Kidney capillary endothelial cell (primary cell): Measurements from ENCODE around the gene GAD1.

Source experiments
- DNase-seq: peaks from one replicate; pipeline ENCODE4 v3.0.0-alpha.2; 2018; ENCODE audit warnings: low spot score

The GAD1 gene

DNA sequence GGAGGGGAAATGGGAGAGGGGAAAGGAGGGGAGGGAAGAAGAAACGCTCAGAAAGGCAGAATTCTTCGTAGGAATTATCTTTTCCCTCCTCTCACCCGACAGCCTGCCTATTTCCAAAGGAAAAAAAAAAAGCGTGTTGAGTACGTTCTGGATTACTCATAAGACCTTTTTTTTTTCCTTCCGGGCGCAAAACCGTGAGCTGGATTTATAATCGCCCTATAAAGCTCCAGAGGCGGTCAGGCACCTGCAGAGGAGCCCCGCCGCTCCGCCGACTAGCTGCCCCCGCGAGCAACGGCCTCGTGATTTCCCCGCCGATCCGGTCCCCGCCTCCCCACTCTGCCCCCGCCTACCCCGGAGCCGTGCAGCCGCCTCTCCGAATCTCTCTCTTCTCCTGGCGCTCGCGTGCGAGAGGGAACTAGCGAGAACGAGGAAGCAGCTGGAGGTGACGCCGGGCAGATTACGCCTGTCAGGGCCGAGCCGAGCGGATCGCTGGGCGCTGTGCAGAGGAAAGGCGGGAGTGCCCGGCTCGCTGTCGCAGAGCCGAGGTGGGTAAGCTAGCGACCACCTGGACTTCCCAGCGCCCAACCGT is at the start of gene GAD1:
TSS of gene GAD1 (plus strand) at position 384 of the 589 bp plus-strand sequence. CDS start 1,705 bp downstream, outside the sequence.
- DNase-seq = peak; percentile 44

DNA sequence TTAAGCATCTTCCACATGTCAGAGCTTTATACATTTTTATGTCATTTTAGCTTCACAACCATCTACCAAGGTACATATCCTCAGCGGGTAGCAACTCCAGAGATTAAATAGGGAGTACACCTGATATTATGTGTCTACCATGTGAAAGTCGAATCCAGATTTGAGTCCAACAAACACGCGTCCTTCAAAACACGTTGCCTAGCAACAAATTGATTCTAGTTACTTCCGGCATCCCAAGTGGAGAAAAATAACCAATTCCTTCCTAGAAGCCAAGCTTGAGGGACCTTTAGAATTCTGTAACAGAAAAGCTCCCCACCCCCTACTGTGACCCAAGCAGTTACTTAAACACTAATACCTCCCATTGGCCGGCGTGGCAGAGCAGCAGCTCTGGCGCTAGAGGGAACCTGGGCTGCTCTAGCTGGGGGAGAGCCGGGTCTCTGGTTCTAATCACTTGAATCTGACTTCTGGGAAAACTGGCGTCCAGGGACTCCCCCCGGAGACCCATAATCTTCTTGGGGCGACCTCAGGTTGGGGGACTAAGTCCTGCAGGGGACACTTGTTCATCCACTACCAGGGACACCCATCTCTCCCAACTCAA is 46.6 kb upstream of the GAD1 start, which contains the start of gene ERICH2:
TSS of gene ERICH2 (plus strand) at position 371 of the 598 bp plus-strand sequence. CDS start 304 bp downstream, outside the sequence.
- no peak for DNase-seq

DNA sequence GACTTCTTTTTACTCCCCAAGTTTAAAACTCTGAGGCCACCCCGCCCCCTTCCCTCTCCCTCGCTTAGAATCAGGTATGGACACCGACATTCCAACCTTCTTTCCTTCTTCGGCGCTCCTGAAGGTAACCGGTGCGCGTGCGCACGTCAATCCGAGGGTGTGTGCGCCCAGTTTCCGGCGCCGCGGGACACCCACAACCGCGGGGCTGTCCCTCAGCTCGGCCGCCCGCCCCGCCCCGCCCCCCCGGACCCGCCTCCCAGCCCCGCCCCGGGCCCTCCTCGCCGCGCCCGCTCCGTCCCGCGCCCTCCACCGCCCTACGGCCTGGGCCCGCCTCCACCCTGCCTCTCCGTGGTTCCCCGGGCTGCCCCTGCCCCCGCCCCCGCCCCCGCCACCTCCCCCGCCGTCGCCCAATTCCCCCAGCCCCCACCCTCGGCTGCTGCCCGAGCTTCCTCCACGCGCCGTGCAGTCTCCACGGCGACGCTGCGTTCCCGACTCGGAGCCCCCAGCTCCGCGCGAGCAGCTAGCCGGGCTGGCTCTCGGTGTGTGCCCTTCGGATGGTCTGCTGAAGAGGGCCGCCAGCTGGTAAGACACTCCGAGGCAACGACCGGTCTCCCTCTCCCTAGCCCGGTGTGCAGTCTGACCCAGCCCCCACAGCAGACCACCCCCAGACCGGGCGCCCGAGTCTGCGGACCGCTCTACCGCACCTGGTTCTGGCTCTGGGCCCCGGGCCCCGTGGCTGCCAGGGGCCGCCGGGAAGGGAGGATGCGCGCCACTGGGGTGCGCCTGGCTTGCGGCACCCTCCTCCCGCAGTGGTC is 45.9 kb upstream of the GAD1 start:
- peak; percentile 11 for DNase-seq

DNA sequence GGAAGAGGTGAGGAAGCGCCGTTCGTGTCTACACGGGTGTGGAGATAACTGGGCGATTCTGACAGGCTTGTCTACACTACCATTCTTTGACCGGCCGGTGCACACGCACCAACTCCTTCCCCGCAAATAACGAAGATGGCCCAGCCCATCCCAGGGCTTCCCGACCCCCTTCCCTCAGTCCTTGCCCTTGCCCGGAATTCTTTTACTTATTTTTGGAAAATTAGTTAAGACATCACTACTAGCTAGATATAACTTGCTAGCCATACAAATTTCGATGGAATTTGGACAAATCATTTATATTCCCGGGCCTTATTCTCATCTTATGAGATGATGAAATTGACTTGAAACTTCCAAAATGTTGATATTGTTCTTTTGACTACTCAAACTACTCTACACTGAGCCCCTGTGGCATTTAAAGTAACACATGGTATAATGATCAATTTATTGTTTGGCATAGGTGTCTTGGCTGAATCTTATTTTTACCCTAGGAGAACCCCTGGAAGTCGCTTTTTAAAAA is 45.2 kb upstream of the GAD1 start:
- DNase-seq = no peak

DNA sequence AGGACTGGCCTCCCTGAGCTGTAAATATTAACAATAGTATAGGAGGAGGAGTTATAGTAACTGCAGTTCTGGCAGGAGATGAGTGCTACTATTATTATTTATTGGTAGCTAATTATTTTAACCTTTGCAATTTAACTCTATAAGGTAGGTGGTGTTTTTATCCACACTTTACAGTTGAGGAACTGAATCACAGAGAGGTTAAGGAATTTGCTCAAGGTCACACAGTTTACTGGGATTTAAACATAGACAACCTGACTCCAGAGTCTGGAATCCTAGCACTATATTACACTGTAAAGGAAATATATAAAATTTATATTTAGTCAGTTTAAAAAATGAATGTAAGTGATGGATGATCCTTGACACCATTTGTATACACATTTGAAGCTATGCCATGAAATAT is 44.4 kb upstream of the GAD1 start:
- DNase-seq = no peak

DNA sequence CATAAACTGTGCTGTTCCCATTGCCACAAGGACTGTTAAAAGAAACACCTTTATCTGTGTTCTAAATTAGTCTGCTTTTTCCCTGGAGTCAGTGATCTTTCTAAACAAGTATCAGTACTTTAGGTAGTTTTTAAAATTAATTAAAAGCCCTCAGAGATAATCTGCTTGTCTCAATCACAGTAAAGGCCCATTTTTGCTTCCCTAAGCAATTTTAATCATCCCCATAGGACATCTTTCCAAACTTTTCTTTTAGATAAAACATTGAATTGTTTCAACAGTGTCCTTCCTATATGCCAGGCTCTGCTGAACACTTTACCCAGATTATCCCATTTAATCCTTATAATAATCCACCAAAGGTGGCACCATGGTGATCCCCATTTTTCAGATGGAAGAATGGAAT is 42.6 kb upstream of the GAD1 start:
- DNase-seq = no peak

DNA sequence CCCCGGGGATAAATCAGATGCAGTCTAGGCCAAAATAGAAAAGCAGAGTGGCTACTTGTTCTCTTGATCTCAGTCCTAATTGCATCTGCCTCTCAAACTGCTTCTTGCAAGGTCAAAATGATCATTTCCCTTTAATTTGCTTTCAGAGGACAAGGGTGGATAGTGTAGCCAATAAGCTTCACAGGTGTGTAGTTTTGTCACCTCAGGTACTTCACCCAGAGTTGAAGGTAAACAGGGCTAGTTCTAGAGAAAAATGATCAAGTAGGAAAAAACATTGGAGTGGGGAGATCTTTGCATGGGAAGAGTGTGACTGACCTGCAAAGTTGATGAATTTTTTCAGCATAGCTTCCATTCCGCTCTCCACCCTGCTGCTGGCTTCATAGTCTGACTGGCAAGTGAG is 37.8 kb upstream of the GAD1 start:
- DNase-seq = no peak

DNA sequence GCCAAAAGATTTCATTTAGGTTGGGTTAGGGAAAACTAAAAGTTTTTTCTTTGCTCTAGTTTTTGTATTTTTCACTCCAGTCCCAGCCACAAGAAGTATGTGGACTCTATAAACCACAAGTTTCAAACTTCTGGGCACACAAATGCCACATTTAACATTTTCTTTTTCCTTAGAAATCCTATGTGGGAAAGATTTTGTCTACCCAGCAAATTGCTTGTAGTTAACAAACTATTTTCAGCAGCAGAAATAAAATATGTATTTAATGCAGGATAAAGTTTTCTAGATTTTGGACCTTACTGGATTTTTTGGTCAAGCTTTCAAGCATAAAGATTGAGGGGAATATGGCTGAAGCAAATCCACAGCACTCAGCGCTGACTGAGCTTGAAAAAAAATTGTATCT is 37.4 kb upstream of the GAD1 start:
- DNase-seq = no peak

DNA sequence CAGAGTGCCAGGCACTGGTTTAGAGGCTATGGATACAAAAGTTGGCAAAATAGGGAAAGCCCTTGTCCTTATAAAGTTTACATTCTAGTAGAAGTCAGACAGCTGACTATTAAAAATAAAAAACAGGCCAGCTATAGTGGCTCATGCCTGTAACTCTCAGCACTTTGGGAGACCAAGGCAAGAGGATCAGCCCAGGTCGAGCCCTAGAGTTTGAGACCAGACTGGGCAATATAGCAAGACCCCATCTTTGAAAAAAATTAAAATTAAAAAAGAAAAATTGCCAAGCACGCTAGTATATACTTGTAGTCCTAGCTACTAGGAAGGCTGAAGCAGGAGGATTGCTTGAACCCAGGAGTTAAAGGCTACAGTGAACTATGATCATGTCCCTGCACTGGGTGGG is 34.0 kb upstream of the GAD1 start:
- DNase-seq = no peak

DNA sequence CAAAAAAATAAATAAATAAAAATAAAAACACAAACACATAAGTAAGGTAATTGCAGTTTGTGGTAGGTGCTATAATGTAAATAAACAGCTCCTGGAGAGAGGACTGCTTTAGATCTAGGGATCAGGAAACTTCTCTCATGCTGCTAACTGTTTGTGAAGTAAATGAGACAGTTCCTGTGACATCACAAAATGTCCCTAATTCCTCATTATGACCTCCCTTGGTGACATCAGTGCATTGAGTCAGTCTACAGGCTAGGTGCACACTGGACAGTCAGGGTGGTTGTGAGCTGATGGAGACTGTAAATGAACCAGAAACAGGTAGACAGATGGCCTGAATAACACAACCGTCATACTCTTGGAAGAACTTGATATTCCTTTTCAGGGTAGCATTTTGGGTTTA is 33.1 kb upstream of the GAD1 start:
- no peak for DNase-seq

DNA sequence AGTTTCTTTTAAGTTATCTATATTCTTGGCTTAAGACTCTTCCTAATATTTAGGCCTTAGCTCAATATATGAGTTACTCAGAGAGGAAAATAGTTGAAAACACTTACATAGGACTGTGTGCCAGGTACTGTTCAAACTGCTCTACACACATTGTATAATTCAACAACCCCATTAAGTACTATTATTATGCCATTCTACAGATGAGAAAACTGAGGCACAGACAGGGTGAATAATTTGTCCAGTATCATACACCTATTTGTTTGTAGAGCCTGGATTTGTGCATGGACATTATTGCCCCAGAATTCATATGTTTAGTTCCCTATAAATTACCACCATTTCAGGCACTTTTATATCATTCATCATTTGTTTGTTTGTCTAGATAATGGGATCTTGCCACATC is 17.7 kb upstream of the GAD1 start:
- no peak for DNase-seq

DNA sequence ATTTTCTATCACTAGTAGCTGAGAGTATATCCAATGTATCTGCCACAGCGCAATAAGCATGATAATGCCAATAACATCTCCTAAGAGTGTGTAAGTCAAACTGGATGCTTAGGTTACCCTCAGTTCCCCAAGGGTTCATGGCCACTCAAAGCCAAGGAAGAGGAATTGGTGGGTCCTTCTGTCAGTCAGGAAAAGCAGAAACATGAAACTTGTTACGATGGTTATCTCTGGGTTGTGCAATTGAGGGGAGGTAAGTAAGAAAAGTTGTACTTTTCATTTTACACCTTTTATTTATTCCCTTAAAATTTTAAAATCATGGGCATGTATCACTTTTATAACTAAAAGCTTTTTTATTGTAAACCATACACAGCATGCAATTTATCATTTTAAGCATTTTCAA is 10.1 kb upstream of the GAD1 start:
- no peak for DNase-seq

DNA sequence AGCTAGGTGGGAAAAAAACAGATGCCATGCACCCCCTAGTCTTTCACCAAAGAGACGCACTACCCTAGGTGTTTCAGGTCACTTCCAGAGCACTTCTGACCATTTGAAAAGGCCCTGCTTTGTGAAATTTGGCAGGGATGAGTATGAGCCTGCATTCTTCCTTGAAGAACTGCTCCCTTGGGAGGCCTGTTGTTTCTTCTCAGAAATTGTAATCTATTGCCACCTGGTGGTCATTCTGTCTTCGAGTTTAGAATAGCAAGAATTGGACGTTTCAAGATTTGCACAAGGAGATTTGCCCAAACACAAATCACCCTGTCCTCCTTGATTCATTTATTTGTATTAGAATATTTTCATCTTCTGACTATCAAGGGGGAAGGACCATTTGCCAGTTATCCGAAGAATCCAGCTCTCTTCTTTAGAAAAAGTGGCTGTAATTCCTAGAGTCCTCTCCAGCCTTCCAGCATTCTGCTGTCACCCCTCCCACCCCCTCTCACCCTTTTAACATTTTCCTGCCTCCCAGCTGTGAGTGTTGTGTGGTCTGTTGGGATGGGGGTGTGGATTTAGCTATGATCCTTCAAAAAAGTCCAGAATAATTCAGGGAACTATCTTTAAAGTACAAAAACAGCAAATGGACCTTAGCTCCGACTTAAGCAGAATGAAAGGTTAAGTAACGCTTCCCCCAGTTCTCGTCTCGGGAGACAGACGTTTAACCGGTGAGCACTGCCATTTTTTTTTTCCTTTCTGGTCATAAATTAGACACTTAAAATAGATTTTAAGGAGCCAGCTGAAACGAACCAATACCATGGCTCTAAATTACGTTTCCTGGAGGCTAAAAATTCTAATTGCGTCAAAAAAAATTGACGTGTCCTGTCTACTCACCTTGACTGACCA is 3.7 kb upstream of the GAD1 start:
- peak; percentile 46 for DNase-seq

DNA sequence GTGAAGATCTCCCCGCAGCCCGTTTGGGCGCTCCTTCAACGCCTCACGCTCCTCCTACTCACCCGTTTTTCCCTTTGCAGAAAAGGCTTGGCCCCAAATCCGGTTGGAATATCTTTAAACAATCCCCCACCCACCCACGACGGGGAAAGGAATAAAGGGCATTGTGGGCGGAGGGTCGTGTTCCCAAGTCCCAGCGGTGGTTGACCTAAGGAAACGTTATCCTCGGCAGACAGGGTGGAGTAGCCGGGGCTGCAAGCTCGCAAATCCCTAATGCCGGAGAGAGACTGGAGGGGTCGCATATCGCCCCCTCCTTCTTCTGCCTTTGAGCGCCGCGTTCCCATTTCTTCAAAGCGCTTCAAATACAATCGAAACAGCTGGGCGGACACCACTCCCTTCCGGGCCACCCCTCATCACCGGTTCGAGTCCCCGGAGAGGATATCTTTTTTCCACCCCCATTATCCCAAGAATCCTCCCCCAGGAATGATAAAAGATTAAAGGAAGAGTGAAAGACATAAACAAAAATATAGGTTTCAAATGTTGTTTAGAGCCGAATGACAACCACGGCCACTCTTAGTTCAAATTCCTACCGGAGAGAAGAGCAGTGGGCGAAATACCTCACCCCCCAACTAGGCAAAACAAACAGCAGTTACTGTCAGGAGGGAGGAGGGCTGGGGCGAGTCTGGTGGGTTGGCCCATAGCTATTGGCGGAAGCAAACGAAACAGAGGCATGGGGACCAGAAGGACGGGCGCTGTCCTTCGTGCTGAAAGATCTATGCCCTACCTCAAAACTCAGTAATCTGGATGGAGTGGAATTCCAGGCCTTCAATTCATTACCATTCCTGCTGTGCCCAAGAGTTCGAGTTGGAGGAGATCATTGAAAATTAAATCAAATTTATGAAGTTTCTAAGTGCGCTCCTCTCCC is 2.8 kb upstream of the GAD1 start:
- DNase-seq = peak; percentile 30

DNA sequence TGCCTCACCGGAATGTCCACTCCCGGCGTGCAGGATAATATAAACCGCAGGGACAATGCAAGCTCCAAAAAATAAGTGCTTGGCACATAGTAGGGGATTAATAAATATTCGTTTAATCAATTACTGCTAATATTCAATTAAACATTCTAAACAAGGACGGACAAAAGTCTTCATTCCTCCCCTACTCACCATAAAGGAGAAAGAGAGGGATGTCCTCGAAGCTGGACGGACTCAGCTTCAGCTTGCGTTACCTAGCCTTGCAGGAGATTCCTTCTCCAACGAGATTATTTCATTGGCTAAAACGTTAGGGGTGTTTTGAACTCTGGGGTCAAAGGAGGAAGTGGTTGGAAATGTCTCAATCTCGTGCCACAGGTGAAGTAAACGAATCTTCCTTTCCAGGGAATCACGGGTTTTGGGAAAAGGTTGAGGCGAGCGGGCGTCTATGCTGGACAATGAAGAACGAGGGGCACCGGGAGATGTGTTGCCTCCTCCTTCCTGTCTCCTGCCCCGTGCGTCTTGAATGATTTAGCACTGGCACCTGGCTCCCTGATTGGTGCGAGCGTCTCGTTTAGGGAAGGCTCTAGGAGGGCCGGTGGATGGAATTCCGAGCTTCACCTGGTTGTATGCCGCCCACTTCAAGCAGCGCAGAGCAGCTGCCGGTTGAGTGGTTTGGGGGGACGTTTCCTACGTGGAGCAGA is 2.0 kb upstream of the GAD1 start:
- DNase-seq = no peak

DNA sequence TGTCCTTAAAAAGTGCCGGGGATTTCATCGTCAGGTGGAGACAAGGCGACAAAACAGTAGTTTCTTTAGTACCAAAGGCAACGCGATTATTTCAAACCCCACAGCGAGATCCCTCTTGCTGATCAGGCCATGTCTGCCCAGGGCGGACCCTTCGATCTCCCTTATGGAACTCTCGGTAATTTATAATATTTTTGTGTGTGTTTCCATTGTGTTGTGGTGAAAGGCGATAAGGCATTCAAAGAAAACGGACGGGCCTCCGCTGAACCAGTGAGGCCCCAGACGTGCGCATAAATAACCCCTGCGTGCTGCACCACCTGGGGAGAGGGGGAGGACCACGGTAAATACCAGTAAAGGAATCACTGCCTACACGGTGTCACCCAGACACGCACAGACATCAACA is 1.4 kb upstream of the GAD1 start:
- DNase-seq = no peak

DNA sequence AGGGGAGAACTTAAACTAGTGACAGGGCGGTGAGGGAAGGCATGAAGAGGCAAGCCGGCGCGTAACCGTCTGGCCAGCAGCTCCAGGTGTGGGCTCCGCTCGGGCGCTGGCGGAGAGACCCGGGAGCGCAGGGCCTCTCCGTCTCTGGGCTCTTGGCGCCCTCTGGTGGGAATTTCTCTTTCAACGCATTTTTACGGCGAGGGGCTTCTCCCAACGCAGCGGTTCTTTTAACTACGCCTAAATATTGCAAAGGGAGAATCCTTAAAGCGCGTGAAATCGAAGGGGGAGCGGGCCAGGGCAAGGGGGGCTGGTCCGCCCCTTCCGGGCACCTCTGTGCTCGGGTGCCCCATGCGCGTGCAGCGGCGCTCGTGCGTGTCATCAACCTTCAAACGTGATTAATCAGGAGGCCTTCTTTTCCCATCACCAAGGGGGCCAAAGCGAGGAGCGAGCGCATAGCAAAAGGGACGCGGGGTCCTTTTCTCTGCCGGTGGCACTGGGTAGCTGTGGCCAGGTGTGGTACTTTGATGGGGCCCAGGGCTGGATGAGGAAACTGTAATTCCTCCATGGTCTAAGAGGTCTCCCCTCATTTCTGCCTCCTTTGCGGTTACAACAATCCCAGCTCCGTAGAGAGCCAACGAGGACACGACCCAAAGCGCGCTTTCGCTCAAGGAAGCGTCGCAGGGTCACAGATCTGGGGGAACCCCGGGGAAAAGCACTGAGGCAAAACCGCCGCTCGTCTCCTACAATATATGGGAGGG is 762 bp upstream of the GAD1 start:
- DNase-seq = peak; percentile 56

DNA sequence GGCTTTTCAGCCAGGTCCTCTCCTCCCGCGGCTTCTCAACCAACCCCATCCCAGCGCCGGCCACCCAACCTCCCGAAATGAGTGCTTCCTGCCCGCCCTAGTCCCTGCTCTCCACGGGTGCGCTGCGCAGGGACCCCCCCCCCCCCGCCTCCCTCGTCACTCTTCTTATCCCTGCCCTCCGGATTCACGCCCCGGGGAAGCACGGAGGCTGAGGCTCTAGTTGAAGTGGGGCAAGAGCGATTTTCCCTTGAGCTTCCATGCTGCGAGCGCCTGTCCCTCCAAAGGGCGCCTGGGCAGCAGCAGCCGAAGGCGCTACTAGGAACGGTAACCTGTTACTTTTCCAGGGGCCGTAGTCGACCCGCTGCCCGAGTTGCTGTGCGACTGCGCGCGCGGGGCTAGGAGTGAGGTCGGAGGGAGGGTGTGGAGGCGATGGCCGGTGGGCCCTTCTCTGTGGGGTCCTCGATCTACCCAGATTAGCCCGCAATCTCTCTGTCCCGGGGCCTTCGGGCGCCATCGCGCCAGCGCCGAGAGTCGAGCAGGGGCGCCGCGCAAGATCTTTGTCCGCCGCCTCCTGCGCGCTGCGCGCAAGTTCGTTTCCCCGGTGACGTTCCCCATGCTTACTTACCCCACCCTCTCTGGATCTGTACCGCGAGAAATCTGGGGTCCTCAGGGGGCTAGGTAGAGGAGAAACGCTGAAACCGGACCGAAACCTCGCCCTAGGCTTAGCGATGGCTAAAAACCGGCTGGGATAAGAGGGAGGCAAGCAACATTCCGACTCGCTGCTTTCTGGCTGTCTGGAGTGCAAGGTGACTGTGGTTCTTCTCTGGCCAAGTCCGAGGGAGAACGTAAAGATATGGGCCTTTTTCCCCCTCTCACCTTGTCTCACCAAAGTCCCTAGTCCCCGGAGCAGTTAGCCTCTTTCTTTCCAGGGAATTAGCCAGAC is 677 bp downstream of the GAD1 start:
- no peak for DNase-seq
